ENCODE measurements around the gene PDE1A.

DNA sequence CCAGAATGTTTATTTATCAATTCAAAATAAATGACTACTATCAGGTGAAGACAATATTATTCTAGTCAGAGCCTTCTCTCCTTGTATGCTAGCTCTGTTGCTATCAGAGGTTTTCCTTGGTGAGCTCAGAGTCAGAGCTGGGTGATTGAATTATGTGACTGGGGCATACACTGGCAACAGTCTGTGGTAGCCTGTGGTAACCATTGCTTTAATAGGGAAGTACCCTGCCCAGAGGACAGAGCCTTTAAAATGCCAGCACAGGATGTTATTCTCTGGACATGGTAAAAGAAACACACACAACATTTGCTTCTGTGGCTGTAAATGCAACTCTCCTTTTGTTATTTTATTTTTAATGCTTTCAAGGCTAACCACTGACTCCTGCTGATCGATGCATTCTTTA, 316.5 kb downstream of the PDE1A start:
- TF ChIP-seq, protein P1, sequence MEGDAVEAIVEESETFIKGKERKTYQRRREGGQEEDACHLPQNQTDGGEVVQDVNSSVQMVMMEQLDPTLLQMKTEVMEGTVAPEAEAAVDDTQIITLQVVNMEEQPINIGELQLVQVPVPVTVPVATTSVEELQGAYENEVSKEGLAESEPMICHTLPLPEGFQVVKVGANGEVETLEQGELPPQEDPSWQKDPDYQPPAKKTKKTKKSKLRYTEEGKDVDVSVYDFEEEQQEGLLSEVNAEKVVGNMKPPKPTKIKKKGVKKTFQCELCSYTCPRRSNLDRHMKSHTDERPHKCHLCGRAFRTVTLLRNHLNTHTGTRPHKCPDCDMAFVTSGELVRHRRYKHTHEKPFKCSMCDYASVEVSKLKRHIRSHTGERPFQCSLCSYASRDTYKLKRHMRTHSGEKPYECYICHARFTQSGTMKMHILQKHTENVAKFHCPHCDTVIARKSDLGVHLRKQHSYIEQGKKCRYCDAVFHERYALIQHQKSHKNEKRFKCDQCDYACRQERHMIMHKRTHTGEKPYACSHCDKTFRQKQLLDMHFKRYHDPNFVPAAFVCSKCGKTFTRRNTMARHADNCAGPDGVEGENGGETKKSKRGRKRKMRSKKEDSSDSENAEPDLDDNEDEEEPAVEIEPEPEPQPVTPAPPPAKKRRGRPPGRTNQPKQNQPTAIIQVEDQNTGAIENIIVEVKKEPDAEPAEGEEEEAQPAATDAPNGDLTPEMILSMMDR (IDR thresholded peaks at IDR 0.05; ENCODE audit: poor library complexity), result no peak
- TF ChIP-seq EZH2 (IDR thresholded peaks at IDR 0.05; ENCODE audit: borderline replicate concordance), result no peak
